PC-9 (cell line): ENCODE data around the gene ANXA7. TPM values are rescaled to one million over a fixed set of nuclear protein-coding genes. Genes with fewer than 3 reads are reported as not detected.

Source experiments
- BruUV-seq: library from RNA; stranded (reverse); fragments of 400-500 nt; replicated peaks from 2 replicates; lab custom pipeline; 2021; lab: Mats Ljungman, UMichigan
- CTCF ChIA-PET: fragments of 300-600 bp; sonication (Branson Sonifier 250); formaldehyde crosslinking; loops from one replicate; lab custom pipeline; 2022; ENCODE audit warnings: antibody characterized with exemption; lab: Charles Lee
- POLR2A ChIA-PET: fragments of 300-600 bp; sonication (Branson Sonifier 250); formaldehyde crosslinking; loops from one replicate; lab custom pipeline; 2022; ENCODE audit warnings: antibody characterized with exemption; ENCODE audit not compliant: unreplicated experiment; lab: Charles Lee
- DNase-seq, 2 experiments: peaks; one replicate each; pipeline versions ENCODE4 v3.0.0 to v3.0.0-alpha.2; 2015 to 2022; ENCODE audit warnings: mixed read lengths in 1 of 2
- H2AFZ ChIP-seq: fragments of 200-600 bp; sonication (generic); 2 replicates; pipeline ENCODE4 v1.8.1; 2017; ENCODE audit warnings: antibody characterized with exemption
- H3F3A ChIP-seq: fragments of 200-600 bp; sonication (generic); 2 replicates; pipeline ENCODE4 v1.8.1; 2017; ENCODE audit warnings: antibody characterized with exemption, mild to moderate bottlenecking, low read depth; ENCODE audit not compliant: insufficient read depth
- H3K27ac ChIP-seq: fragments of 200-600 bp; sonication (generic); 2 replicates; pipeline ENCODE4 v1.6.1; 2016; ENCODE audit warnings: mixed run types
- H3K27me3 ChIP-seq: fragments of 200-600 bp; sonication (generic); 2 replicates; pipeline ENCODE4 v1.6.1; 2016; ENCODE audit warnings: low read depth, mixed run types; ENCODE audit not compliant: insufficient read depth
- H3K36me3 ChIP-seq: fragments of 200-600 bp; sonication (generic); 2 replicates; pipeline ENCODE4 v1.6.1; 2016; ENCODE audit warnings: low read depth, mixed run types
- H3K4me1 ChIP-seq: fragments of 200-600 bp; sonication (generic); replicated peaks from 2 replicates; pipeline ENCODE4 v1.6.1; 2016; ENCODE audit warnings: mixed run types; ENCODE audit not compliant: insufficient read depth
- H3K4me2 ChIP-seq: fragments of 200-600 bp; sonication (generic); 2 replicates; pipeline ENCODE4 v1.6.1; 2017; ENCODE audit warnings: mixed run types
- H3K4me3 ChIP-seq: fragments of 200-600 bp; sonication (generic); 2 replicates; pipeline ENCODE4 v1.6.1; 2016; ENCODE audit warnings: mixed run types
- H3K79me2 ChIP-seq: fragments of 200-600 bp; sonication (generic); 2 replicates; pipeline ENCODE4 v1.6.1; 2017; ENCODE audit warnings: low read depth, mixed run types
- H3K9me2 ChIP-seq: fragments of 200-600 bp; sonication (generic); 2 replicates; pipeline ENCODE4 v1.8.1; 2017; ENCODE audit warnings: mild to moderate bottlenecking; ENCODE audit not compliant: insufficient read depth
- H3K9me3 ChIP-seq: fragments of 200-600 bp; sonication (generic); 2 replicates; pipeline ENCODE4 v1.8.1; 2016; ENCODE audit warnings: low read depth; ENCODE audit not compliant: insufficient read depth
- H4K20me1 ChIP-seq: fragments of 200-600 bp; sonication (generic); 2 replicates; pipeline ENCODE4 v1.8.1; 2017; ENCODE audit not compliant: insufficient read depth
- EZH2 ChIP-seq: fragments of 200-600 bp; sonication (generic); IDR thresholded peaks from 2 replicates; pipeline ENCODE4 v1.8.0; 2017; ENCODE audit warnings: antibody characterized with exemption, low read depth
- intact Hi-C: fragments of 100-400 bp; cut with micrococcal nuclease; formaldehyde crosslinking; loops from one replicate; pipeline ENCODE4 v1.10.0; 2022; ENCODE audit not compliant: unreplicated experiment
- total RNA-seq: library from RNA; stranded (reverse); gene quantifications from 2 replicates; pipeline ENCODE4 v1.2.3, GENCODE V29; 2021
- TF ChIP-seq, protein P1 (sequence below): fragments of 200-600 bp; sonication (generic); conservative IDR thresholded peaks from 2 replicates; pipeline ENCODE4 v1.6.1; 2017; ENCODE audit warnings: mixed run types, antibody characterized with exemption, mild to moderate bottlenecking, moderate library complexity

ANXA7 gene
- total RNA-seq, 1 experiment from 2014 or later, result 154 TPM

DNA sequence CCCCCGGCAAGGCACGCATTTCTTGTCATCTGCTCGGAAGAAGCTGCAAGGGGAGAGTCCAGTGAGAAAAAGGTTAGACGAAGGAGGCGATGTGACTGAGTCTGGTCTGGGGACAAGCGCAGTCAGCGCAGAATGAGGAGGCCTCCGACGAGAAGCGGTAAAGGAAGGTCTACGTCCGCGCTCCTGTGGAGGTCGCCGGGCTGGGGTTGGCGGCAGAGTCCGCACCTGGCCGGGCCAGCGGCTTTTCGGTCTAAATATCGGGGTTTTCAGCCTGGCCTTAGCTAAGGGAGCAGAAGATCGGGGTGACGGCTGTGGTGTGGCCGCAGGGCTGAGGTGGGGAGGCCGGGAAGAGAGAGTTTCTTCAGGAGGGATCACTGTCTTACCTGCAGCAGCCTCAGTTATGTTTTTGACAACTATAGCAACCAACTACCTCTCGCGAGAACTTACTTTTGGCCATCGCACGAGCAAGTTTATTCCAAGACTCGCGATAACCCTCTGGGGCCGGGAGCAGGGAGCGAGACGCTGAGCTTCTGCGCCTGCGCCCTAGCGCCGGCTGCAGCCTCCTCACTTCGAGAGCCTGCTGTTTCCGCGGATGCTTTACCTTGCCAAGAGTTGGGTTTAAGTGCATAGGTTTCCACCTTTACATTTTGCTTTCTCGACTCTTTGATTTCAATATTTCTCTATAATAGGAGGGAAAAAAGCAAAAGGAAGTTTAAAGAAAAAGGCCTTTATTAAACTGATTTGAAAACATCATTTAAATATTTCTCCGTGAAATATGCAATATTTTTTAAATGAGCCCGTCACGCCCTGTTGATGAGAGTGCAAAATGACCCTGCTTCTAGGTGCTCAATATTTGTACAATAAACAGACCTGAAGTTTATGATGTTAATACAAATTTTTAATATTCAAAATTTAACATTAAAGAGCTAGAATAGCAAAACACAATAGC lies 55.3 kb downstream of the ANXA7 start, which contains the start of gene CFAP70:
TSS of gene CFAP70 (minus strand) at position 534 of the 949 bp plus-strand sequence. CDS start 4,068 bp downstream, outside the sequence.
- no peaks in the 10 kb centered on the region for H3K79me2 ChIP-seq
- no peaks in the 10 kb centered on the region for H3K36me3 ChIP-seq
- POLR2A ChIA-PET, result interaction anchor here (0.5 to 1.4 kb wide), 12 partner anchors 48 to 768 kb away, joined by 3 to 12 read pairs (median 4); partner anchors contain the start of genes DNAJC9, MRPS16 and PPP3CB
- intact Hi-C loops, result loop anchor here (2.0 kb wide), 2 partner anchors 96 to 112 kb away; partner anchors contain the start of gene DNAJC9
- peak; percentile 95 for DNase-seq
- H3K27me3 ChIP-seq, result no peaks in the 10 kb centered on the region
- no peak within 1 kb of the TSS for H3K27ac ChIP-seq
- TF ChIP-seq, protein P1, sequence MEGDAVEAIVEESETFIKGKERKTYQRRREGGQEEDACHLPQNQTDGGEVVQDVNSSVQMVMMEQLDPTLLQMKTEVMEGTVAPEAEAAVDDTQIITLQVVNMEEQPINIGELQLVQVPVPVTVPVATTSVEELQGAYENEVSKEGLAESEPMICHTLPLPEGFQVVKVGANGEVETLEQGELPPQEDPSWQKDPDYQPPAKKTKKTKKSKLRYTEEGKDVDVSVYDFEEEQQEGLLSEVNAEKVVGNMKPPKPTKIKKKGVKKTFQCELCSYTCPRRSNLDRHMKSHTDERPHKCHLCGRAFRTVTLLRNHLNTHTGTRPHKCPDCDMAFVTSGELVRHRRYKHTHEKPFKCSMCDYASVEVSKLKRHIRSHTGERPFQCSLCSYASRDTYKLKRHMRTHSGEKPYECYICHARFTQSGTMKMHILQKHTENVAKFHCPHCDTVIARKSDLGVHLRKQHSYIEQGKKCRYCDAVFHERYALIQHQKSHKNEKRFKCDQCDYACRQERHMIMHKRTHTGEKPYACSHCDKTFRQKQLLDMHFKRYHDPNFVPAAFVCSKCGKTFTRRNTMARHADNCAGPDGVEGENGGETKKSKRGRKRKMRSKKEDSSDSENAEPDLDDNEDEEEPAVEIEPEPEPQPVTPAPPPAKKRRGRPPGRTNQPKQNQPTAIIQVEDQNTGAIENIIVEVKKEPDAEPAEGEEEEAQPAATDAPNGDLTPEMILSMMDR, result no peak
- H3K9me3 ChIP-seq, result no peaks in the 10 kb centered on the region
- no peaks in the 10 kb centered on the region for H3K9me2 ChIP-seq
- peaks cover 5% of the 10 kb centered on the region; the same call in 1 of the 2 replicates for H3K4me1 ChIP-seq
- H2AFZ ChIP-seq, result peak within 1 kb of the TSS; percentile 89
- CTCF ChIA-PET, result no interaction called here
- peak within 1 kb of the TSS; percentile 61 for H3K4me3 ChIP-seq
- peak within 1 kb of the TSS; percentile 89 for H3K4me2 ChIP-seq
- TSS peak; percentile 69 for BruUV-seq
- no peaks in the 10 kb centered on the region for H4K20me1 ChIP-seq
- H3F3A ChIP-seq, result peaks cover 15% of the 10 kb centered on the region; the same call in 1 of the 2 replicates

- CTCF ChIA-PET, result no interaction called here
- Histone ChIP-seq H3F3A (peaks cover 13% of the 10 kb centered on the region; the same call in 1 of the 2 replicates), H3K79me2 (no peaks in the 10 kb centered on the region), H3K36me3 (no peaks in the 10 kb centered on the region), H3K9me2 (no peaks in the 10 kb centered on the region), H3K4me2 (peak overlapping the region; percentile 89), H3K27me3 (no peaks in the 10 kb centered on the region), H3K4me1 (peaks cover 5% of the 10 kb centered on the region; the same call in 1 of the 2 replicates), H3K4me3 (peak overlapping the region; percentile 61), H4K20me1 (no peaks in the 10 kb centered on the region), H3K9me3 (no peaks in the 10 kb centered on the region), H3K27ac (no peak overlapping the region), H2AFZ (peak overlapping the region; percentile 89)
- POLR2A ChIA-PET, result interaction anchor here (0.5 to 0.6 kb wide), 3 partner anchors 13 to 111 kb away, joined by 3 to 4 read pairs (median 3); no protein-coding TSS in a partner anchor
- intact Hi-C loops, result loop anchor here (2.0 kb wide), 2 partner anchors 95 to 111 kb away; partner anchors contain the start of gene DNAJC9
- TF ChIP-seq, protein P1, result no peak
- no peak for TF ChIP-seq EZH2
- BruUV-seq, result no TSS peak
- DNase-seq, result no peak
Observed at GRCh38 chr10:73357821-73358220, 56.0 kb downstream of the ANXA7 start.

- Histone ChIP-seq H4K20me1 (no peaks in the 10 kb centered on the region), H3K4me2 (no peak overlapping the region; the same call in 1 of the 2 replicates), H3K9me3 (no peaks in the 10 kb centered on the region), H3K9me2 (no peaks in the 10 kb centered on the region), H3K4me3 (no peak overlapping the region), H2AFZ (no peak overlapping the region), H3K27ac (no peak overlapping the region), H3K79me2 (no peaks in the 10 kb centered on the region), H3K4me1 (peaks cover 5% of the 10 kb centered on the region; the same call in 1 of the 2 replicates), H3F3A (peaks cover 6% of the 10 kb centered on the region; the same call in 1 of the 2 replicates), H3K36me3 (no peaks in the 10 kb centered on the region), H3K27me3 (no peaks in the 10 kb centered on the region)
- CTCF ChIA-PET, result no interaction called here
- POLR2A ChIA-PET, result no interaction called here
- TF ChIP-seq EZH2, result no peak
- TF ChIP-seq, protein P1, result no peak
- intact Hi-C loops, result no loop called here
- no peak for DNase-seq
- BruUV-seq, result no TSS peak
Observed at GRCh38 chr10:73357166-73357565, 56.7 kb downstream of the ANXA7 start.
